DOHH2 (cell line): ENCODE results near the gene ACRV1.

ENCODE experiments used
- CTCF ChIP-seq: fragments of 200-600 bp; sonication (generic); IDR thresholded peaks from one replicate; pipeline ENCODE4 v1.5.1; 2014; ENCODE audit warnings: antibody characterized with exemption, mild to moderate bottlenecking, low read depth, low read length; ENCODE audit not compliant: poor library complexity, severe bottlenecking
- EZH2phosphoT487 ChIP-seq: fragments of 200-600 bp; sonication (generic); IDR thresholded peaks from 2 replicates; pipeline ENCODE4 v1.6.1; 2017; ENCODE audit warnings: borderline replicate concordance, mild to moderate bottlenecking, antibody characterized with exemption, low read length, moderate library complexity, mixed read lengths

GRCh38 chr11:125688632-125689031, 8.0 kb upstream of the ACRV1 start:
- TF ChIP-seq CTCF (no peak), EZH2phosphoT487 (no peak)
